Tibial nerve (tissue), 4 donors: ENCODE measurements around the gene OR8S1. TPM values are rescaled to one million over a fixed set of nuclear protein-coding genes. Genes with fewer than 3 reads are reported as not detected.
"Not testable (repeated sequence)": the region's sequence is repeated elsewhere in the genome, so short reads cannot be mapped to it uniquely, and the experiment has no call there.

Source experiments
- DNase-seq, 2 donors: peaks; one replicate each; pipeline ENCODE4 v3.0.0-alpha.2; 2019; ENCODE audit warnings: low spot score in 2 of 2
- H3K27ac ChIP-seq, 4 donors: fragments of 200-600 bp; sonication (generic) in 3 of 4; one replicate each; pipeline ENCODE4 v1.5.1; 2017 to 2019; ENCODE audit warnings: mild to moderate bottlenecking in 1 of 4
- H3K27me3 ChIP-seq, 2 donors: fragments of 200-600 bp; sonication (generic) in 1 of 2; one replicate each; pipeline versions ENCODE4 v1.5.1 to v1.6.0; 2017 to 2019
- H3K36me3 ChIP-seq, 3 donors: fragments of 200-600 bp; sonication (generic); one replicate each; pipeline ENCODE4 v1.5.1; 2018 to 2019
- H3K4me1 ChIP-seq, 4 donors: fragments of 200-600 bp; sonication (generic) in 3 of 4; one replicate each; pipeline ENCODE4 v1.5.1; 2017 to 2019
- H3K4me3 ChIP-seq, 4 donors: fragments of 200-600 bp; sonication (generic) in 3 of 4; one replicate each; pipeline ENCODE4 v1.5.1; 2017 to 2019; ENCODE audit warnings: mild to moderate bottlenecking in 1 of 4, moderate library complexity in 1 of 4
- H3K9me3 ChIP-seq, 4 donors: fragments of 200-600 bp; sonication (generic) in 3 of 4; one replicate each; pipeline ENCODE4 v1.5.1; 2017 to 2019
- CTCF ChIP-seq, 5 experiments: fragments of 200-600 bp in 3 of 5; fragments of 450-650 bp in 2 of 5; sonication (generic) in 3 of 5; IDR thresholded peaks; one replicate each; pipeline ENCODE4 v1.5.1; 2016 to 2019; ENCODE audit warnings: antibody characterized with exemption in 5 of 5, mild to moderate bottlenecking in 3 of 5, moderate library complexity in 2 of 5
- EP300 ChIP-seq, 2 donors: sonication (generic); formaldehyde crosslinking; IDR thresholded peaks; one replicate each; pipeline ENCODE4 v1.6.1; 2017; ENCODE audit warnings: antibody characterized with exemption in 2 of 2, mild to moderate bottlenecking in 1 of 2
- POLR2A ChIP-seq, 2 donors: fragments of 450-650 bp; IDR thresholded peaks; one replicate each; pipeline ENCODE4 v1.6.1; 2017; ENCODE audit warnings: antibody characterized with exemption in 2 of 2, mild to moderate bottlenecking in 2 of 2, moderate library complexity in 2 of 2
- WGBS, 2 donors: methylation state at CpG; one replicate each; pipeline ENCODE4 v1.1.5; 2018; 5-methylcytosine and 5-hydroxymethylcytosine counted together
- total RNA-seq, 4 donors: library from RNA; depleted of rRNA; stranded (reverse); fragments of >200 nt; gene quantifications; one replicate each; pipeline ENCODE4 v1.1.0, GENCODE V29; 2016

Gene OR8S1
- total RNA-seq, 4 donors from 2014 or later, result 0.78 TPM; not detected in 3

- Histone ChIP-seq H3K36me3 (no peaks in the 10 kb centered on the region), H3K4me1 (no peaks in the 10 kb centered on the region), H3K9me3 (peaks cover 0 to 3% (median 1%) of the 10 kb centered on the region in 4 donors), H3K27me3 (no peaks in the 10 kb centered on the region), H3K27ac (no peak overlapping the region), H3K4me3 (no peak overlapping the region)
- no peak for DNase-seq
- 50% methylated on average over 8 of the region's 8 CpGs for WGBS, 2 donors
- TF ChIP-seq EP300 (IDR thresholded peaks at IDR 0.05) (no peak), CTCF (IDR thresholded peaks at IDR 0.05) (peak in 3 of 5 experiments; percentile 11 to 26 (median 16)), POLR2A (IDR thresholded peaks at IDR 0.05) (no peak)
These were observed 17.0 kb downstream of the OR8S1 start for GRCh38 chr12:48542300-48542928.

- H3K4me1 ChIP-seq, result no peaks in the 10 kb centered on the region
- no peak for DNase-seq
- no peak overlapping the region for H3K4me3 ChIP-seq
- 48 to 52% methylated on average over 4 of the region's 4 CpGs for WGBS, 2 donors
- peaks cover 0 to 5% (median 1%) of the 10 kb centered on the region in 4 donors for H3K9me3 ChIP-seq
- H3K27ac ChIP-seq, result no peak overlapping the region
- H3K36me3 ChIP-seq, result no peaks in the 10 kb centered on the region
- no peaks in the 10 kb centered on the region for H3K27me3 ChIP-seq
- TF ChIP-seq CTCF (IDR thresholded peaks at IDR 0.05), result no peak
- no peak for TF ChIP-seq EP300 (IDR thresholded peaks at IDR 0.05)
- TF ChIP-seq POLR2A (IDR thresholded peaks at IDR 0.05), result no peak
These were observed 20.5 kb downstream of the OR8S1 start for GRCh38 chr12:48545833-48546469.

DNA sequence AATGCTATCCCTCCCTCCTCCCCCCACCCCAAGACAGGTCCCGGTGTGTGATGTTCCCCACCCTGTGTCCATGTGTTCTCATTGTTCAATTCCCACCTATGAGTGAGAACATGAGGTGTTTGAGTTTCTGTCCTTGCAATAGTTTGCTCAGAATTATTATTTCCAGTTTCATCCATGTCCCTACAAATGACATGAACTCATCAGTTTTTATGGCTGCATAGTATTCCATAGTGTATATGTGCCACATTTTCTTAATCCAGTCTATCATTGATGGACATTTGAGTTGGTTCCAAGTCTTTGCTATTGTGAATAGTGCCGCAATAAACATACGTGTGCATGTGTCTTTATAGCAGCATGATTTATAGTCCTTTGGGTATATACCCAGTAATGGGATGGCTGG, 21.6 kb downstream of the OR8S1 start:
- H3K27me3 ChIP-seq, H3K4me3 ChIP-seq, H3K4me1 ChIP-seq, DNase-seq, H3K9me3 ChIP-seq, H3K27ac ChIP-seq, H3K36me3 ChIP-seq: not testable (repeated sequence)
- 95 to 100% methylated on average over 1 to 2 of the region's 3 CpGs for WGBS, 2 donors

- not testable (repeated sequence) for H3K4me1 ChIP-seq, H3K36me3 ChIP-seq, H3K27ac ChIP-seq, H3K4me3 ChIP-seq, H3K9me3 ChIP-seq, DNase-seq, H3K27me3 ChIP-seq
- 92% methylated on average over 13 of the region's 13 CpGs for WGBS, 2 donors
These were observed 26.2 kb downstream of the OR8S1 start for GRCh38 chr12:48551636-48552035.

- H3K9me3 ChIP-seq, DNase-seq, H3K36me3 ChIP-seq, H3K4me3 ChIP-seq, H3K27me3 ChIP-seq, H3K4me1 ChIP-seq, H3K27ac ChIP-seq: not testable (repeated sequence)
- 75 to 85% methylated on average over 8 to 11 of the region's 11 CpGs for WGBS, 2 donors
These were observed 28.4 kb downstream of the OR8S1 start for GRCh38 chr12:48553666-48554343.

- no peaks in the 10 kb centered on the region for H3K27me3 ChIP-seq
- H3K9me3 ChIP-seq, result no peaks in the 10 kb centered on the region
- no peaks in the 10 kb centered on the region for H3K4me1 ChIP-seq
- H3K4me3 ChIP-seq, result no peak overlapping the region
- H3K27ac ChIP-seq, result no peak overlapping the region
- TF ChIP-seq EP300 (IDR thresholded peaks at IDR 0.05), result no peak
- no peak for TF ChIP-seq CTCF (IDR thresholded peaks at IDR 0.05)
- TF ChIP-seq POLR2A (IDR thresholded peaks at IDR 0.05), result no peak
- H3K36me3 ChIP-seq, result no peaks in the 10 kb centered on the region
- 79 to 83% methylated on average over 6 of the region's 6 CpGs for WGBS, 2 donors
- DNase-seq, result no peak
These were observed 31.2 kb downstream of the OR8S1 start for GRCh38 chr12:48556631-48557030.
